NK-92 treated with Interleukin-12 subunit alpha and Interleukin-12 subunit beta, amount 100 ng/mL, for 24 hours (cell line): ENCODE data around the gene CECR2.

Experiments
- DNase-seq: peaks from one replicate; lab custom pipeline; 2025; lab: John Stamatoyannopoulos, UW

Gene CECR2

GRCh38 chr22:17368144-17368543 is 1.1 kb upstream of the CECR2 start:
- DNase-seq: no peak

GRCh38 chr22:17368554-17369438 is 464 bp upstream of the CECR2 start:
- DNase-seq: no peak

GRCh38 chr22:17370026-17370765 is 936 bp downstream of the CECR2 start:
- no peak for DNase-seq

GRCh38 chr22:17370766-17371432 is 1.6 kb downstream of the CECR2 start:
- DNase-seq: no peak

- DNase-seq: no peak
These were observed 2.2 kb downstream of the CECR2 start for GRCh38 chr22:17371448-17371847.

- DNase-seq: no peak
These were observed 4.6 kb downstream of the CECR2 start for GRCh38 chr22:17373855-17374254.

GRCh38 chr22:17375914-17376614 is 6.8 kb downstream of the CECR2 start:
- DNase-seq: no peak

- DNase-seq: no peak
These were observed 7.7 kb downstream of the CECR2 start for GRCh38 chr22:17376950-17377349.

- no peak for DNase-seq
These were observed 10.7 kb downstream of the CECR2 start for GRCh38 chr22:17379944-17380343.

GRCh38 chr22:17380359-17381087 is 11.3 kb downstream of the CECR2 start:
- DNase-seq: no peak

- DNase-seq: no peak
These were observed 12.1 kb downstream of the CECR2 start for GRCh38 chr22:17381192-17381913.

GRCh38 chr22:17384612-17385330 is 15.5 kb downstream of the CECR2 start:
- DNase-seq: no peak

- no peak for DNase-seq
These were observed 18.1 kb downstream of the CECR2 start for GRCh38 chr22:17387356-17387755.

GRCh38 chr22:17388235-17388634 is 19.0 kb downstream of the CECR2 start:
- no peak for DNase-seq

- no peak for DNase-seq
These were observed 20.8 kb downstream of the CECR2 start for GRCh38 chr22:17390087-17390486.

GRCh38 chr22:17396516-17396915 is 27.3 kb downstream of the CECR2 start:
- DNase-seq: no peak

- no peak for DNase-seq
These were observed 28.7 kb downstream of the CECR2 start for GRCh38 chr22:17397756-17398547.

- DNase-seq: no peak
These were observed 31.0 kb downstream of the CECR2 start for GRCh38 chr22:17400305-17400704.

- DNase-seq: no peak
These were observed 32.5 kb downstream of the CECR2 start for GRCh38 chr22:17401728-17402127.
